GDM1 (cell line): ENCODE measurements around the gene PDE4D.

Experiments used
- DNase-seq: peaks from one replicate; lab custom pipeline; 2025; lab: John Stamatoyannopoulos, UW

Gene PDE4D

GRCh38 chr5:59838989-59839388, 54.5 kb downstream of the PDE4D start:
- no peak for DNase-seq

GRCh38 chr5:59838067-59838466, 55.5 kb downstream of the PDE4D start:
- DNase-seq, result no peak

GRCh38 chr5:59837071-59837470, 56.5 kb downstream of the PDE4D start:
- DNase-seq, result no peak

GRCh38 chr5:59835800-59836199, 57.7 kb downstream of the PDE4D start:
- DNase-seq, result no peak

GRCh38 chr5:59833448-59833847, 60.1 kb downstream of the PDE4D start:
- DNase-seq, result no peak

GRCh38 chr5:59832577-59833301, 60.8 kb downstream of the PDE4D start:
- DNase-seq, result no peak

- no peak for DNase-seq
These were observed 62.1 kb downstream of the PDE4D start for GRCh38 chr5:59831326-59832010.

- DNase-seq, result no peak
These were observed 62.9 kb downstream of the PDE4D start for GRCh38 chr5:59830536-59831200.

- no peak for DNase-seq
These were observed 63.6 kb downstream of the PDE4D start for GRCh38 chr5:59829922-59830321.

GRCh38 chr5:59829386-59829785, 64.1 kb downstream of the PDE4D start:
- no peak for DNase-seq

- no peak for DNase-seq
These were observed 64.9 kb downstream of the PDE4D start for GRCh38 chr5:59828623-59829022.

GRCh38 chr5:59826996-59827395, 66.5 kb downstream of the PDE4D start:
- DNase-seq, result no peak

- DNase-seq, result no peak
These were observed 70.1 kb downstream of the PDE4D start for GRCh38 chr5:59823420-59823819.

- DNase-seq, result no peak
These were observed 73.7 kb downstream of the PDE4D start for GRCh38 chr5:59819806-59820205.

GRCh38 chr5:59817536-59817935, 76.0 kb downstream of the PDE4D start:
- no peak for DNase-seq

- no peak for DNase-seq
These were observed 76.7 kb downstream of the PDE4D start for GRCh38 chr5:59816654-59817300.

GRCh38 chr5:59814537-59814872, 79.0 kb downstream of the PDE4D start:
- DNase-seq, result no peak

GRCh38 chr5:59813761-59814536, 79.6 kb downstream of the PDE4D start:
- peak; percentile 49 for DNase-seq

- peak; percentile 57 for DNase-seq
These were observed 83.5 kb downstream of the PDE4D start for GRCh38 chr5:59810041-59810440.

- DNase-seq, result peak; percentile 38
These were observed 85.7 kb downstream of the PDE4D start for GRCh38 chr5:59807806-59808205.

GRCh38 chr5:59800347-59800893, 93.1 kb downstream of the PDE4D start:
- no peak for DNase-seq
